HPDE6-E6E7 (cell line): ENCODE measurements around the gene NUMBL.

Experiments
- DNase-seq: peaks from one replicate; pipeline ENCODE4 v3.0.0; 2011; ENCODE audit warnings: missing footprints; ENCODE audit errors: extremely low spot score

Gene NUMBL

DNA sequence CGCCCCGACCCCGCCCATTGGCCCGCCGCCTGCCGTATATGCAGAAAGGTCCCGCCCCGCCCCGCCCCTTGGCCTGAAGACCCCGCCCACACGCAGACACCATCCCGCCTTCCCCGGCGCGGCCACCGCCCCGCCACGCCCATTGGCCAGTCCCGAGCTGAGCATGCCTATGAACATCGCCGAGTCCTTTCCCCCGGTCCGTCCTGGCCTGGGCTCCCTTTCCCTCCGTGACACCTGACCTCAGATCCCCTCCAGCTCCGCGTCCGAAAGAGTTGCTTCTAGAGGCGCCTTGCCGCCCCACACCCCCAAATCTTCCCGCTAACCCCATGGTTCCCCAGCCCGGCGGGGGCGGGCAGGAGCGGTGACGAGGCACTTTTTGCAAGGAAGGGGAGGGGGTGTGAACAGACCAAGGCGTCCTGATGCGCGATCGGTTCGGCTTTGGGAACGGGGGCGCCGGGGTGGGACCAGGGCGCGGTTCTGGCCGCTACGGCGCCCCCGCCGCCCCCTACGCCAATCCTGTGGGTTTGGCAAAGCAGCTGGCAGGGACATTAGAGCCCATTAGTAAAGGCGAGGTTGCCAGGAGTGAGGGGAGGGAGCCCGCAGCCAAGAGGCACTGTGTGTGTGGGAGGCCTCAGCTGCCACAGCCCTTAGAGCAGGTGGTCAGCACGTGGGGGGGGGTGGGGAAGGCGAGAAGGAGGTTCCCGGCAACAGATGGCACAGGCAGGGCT, 406 bp upstream of the NUMBL start:
- peak; percentile 97 for DNase-seq

DNA sequence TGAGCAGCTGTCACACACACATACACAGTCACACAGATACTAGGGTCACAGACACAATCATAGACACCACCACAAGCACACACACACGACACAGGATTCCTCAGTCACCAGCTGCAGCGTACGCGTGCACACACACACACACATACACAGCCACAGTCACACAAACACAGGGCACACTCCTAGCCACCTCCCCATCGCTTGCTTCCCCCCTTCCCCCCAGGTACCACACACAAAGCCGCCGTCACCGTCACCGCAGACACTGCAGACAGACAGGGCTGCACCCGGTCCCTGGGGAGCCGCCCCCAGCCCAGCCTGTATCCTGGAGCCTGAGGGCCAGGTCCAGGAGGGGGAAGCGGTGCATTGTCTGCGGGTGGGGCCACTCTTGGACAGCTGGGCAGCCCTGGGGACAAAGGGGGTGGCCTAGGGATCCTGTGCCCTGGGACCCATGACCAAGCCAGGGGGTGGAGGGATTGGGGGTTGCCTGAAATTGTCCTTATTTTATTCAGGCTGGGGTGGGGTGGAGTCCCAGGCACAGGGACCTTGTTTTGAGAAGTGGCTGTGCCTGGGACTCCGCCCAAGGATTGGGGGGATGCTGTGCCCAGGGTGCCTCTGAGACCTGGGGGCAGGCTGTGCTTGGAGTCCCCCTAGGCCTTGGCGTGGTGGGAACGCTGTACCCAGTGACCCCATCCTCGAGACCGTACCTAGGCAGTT, 957 bp downstream of the NUMBL start:
- no peak for DNase-seq

DNA sequence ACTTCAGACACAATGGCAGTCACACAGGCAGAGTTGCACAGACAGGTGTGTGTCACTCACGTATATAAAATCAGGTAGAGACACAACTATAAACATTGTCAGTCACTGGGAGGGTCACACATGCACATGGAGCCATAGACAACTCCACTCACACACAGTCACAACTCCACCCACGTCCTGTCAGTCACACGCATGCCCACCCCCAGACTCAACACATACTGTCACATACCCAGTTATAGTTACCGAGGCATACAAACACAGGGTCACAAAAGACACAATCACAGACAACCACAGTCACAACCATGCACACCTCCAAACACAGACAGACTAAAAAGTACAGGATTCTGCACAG, 1.5 kb downstream of the NUMBL start:
- no peak for DNase-seq

DNA sequence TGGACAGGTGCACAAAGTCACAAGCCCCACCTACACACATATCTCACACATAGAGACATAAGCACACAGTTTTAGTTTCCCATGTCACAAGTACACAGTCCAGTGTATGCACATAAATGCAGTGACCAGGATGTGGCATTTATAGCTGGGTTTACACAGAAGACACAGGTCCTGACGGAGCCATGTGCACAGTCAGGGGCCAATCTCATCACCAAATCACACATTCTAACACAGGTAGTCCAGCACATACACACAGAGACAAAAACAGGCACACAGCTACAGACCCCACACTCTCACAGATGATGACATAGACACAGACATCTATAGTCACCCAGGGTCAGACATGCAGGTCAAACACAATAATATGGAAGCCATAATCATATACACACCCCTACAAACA, 2.1 kb downstream of the NUMBL start:
- no peak for DNase-seq

DNA sequence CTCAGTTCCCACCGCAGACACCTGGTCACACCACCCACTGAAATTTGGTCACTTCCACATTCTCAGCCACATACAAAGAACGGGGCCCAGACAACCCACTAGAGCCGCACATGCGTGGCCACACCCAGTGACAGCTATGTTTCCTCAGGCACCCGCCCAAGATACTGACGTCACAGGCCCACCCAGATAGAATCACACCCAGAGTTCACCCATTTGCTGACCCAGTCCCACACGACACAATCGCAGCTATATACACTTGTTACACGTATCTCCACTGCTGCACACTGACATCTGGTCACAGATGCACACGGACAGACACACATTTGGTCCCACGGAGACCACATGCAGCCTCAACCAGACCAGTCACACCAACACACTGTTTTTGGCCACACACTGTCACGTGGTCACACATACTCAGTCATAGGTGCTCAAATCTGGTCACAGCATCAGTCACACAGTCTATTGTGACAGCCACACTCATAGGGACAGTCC, 2.9 kb downstream of the NUMBL start:
- no peak for DNase-seq

DNA sequence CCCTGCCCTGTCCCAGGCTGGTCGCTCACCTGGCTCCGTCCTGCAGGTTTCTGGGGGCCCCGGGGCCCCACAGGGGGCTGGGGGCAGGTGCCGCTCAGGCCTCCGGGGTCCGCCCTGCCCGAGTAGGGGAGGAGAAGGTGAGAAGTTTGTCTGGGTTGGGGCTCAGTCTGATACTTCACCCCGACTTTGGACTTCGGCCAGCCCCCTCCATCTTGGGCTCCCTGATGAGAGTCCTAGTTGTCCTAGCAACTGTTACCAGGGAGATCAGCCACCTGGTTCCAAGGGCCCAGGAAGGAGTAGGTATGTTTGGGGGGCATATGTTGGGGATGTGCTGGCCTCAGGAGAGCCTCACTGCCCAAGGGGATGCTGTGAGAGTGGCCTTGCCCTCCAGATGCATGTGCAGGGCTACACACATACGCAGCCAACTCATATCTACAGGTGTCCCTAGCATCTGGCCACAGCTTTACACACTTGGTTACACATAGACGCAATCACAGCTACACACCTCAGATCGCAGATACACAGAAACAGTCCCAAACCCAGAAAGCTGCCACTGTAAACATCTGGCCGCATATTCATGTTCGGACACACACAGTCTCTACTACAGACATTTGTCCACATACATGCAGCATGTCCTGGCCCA, 3.4 kb downstream of the NUMBL start:
- no peak for DNase-seq

DNA sequence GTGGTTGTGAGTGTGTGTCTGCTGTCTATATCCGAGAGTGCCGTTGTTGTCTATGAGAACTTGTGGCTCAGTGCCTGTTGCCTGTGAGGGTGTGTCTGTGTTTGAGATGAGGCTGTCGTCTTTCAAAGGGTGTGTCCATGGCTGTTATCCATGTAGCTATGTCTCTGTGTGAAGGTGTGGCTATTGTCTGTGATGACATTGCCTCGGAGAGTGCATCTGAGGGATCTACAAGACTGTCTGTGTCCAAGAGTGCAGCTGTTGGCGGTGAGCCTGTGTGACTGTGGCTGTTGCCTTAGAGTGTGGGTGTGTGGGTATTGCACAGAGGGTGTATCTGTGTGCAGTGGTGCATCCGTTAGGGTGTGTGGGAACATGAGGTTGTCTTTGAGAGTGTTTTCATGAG, 4.9 kb downstream of the NUMBL start:
- DNase-seq = no peak

DNA sequence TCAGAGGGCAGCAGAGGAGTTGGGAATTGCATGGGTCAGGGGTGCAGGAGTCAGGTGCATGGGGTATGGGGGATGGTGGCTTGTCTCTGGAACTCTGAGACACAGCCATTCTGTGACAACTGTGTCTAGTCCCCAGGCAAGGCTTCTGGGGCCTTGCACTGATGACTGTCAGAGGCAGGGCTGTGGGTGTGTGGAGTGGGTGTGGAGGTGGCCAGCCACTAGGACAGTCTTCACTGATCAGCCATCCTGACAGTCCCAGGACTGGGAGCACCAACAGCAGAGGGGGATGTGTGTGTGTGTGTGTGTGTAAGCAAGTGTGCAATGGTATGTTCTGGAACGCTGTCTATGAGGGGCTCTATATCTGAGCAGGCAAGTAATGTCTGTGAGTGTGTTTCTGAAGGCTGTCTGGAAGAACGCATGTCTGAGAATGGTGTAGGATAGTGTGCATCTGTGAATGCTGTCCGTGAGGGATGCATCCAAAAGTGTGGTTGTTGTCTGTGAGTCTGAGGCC, 5.4 kb downstream of the NUMBL start:
- DNase-seq = no peak

DNA sequence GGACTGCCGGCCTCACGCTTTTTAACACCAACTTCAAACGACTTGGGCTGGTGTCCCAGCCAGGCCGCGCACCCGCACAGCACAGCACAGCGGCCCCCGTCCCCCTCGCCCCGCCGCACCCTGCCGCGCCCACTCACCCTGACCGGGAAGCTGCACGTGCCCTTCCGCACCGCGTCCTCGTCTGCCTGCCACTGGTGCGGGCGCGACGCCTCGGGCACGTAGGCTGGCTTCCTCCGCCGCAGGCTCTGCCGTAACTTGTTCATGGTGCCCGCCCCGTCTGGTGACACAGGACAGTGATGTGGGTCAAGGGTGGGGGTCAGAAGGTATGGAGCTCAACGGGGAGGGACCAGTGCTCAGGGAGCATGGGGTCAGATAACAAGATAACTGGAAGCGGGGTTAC, 6.2 kb downstream of the NUMBL start:
- DNase-seq = no peak

DNA sequence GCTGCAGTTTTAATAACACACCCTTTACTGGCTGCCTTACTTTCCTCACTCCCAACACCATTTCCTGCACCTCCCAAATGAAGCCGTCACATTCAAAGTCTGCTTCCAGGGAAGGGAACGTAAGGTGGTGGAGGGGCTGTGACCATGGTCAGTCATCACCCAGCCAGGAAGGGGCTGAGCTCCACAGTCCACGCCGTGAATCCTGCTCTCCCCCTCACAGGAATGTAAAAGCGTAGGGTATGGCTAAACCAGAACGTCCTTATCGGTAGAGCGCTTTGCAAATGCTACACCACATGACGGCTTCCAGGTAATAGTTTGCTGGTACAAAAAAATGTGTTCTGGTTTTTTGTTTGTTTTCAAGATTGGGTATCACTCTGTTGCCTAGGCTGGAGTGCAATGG, 7.0 kb downstream of the NUMBL start:
- no peak for DNase-seq

DNA sequence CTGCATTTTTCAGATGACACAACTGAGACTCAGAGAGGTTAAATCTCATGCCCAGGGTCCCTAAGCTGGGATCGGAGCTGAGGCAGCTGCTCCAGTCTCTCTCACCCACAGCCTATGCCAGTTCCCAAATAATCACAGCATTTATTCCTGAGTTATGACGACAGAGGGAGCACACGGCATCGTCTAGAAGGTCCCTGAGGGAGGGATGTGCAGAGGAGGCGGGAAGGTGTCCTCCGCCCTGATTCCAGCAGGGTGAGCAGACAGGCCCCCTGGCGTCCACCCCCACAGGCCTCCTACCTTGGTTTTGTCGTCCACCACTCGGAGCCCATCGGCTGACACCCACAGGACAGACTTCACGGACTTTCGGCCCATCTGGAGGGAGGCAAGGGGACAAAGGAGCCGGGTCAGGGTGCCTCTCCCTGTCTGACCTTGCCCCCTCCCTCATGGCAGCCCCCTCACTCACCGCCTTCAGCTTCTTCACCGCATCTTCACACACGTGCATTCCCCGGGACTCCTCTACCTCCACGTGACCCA, 8.0 kb downstream of the NUMBL start:
- DNase-seq = no peak

DNA sequence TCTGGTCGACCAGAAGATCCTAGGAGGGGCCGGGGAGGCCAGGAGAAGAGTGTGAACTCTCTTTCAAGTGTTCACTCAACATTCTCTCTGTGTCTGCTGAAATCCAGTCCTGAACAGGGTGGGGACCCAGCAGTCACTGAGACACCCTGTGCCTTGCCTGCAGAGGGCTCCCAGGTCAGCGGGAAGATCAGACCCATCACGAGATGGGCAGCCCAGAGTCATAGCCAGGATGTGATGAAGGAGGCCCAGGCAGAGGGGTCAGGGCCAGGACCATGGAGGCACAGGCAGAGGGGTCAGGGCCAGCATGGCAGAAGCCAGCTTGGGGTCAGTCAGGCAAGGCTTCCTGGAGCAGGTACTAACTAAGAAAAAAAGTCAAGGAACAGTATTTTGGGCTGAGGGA, 9.4 kb downstream of the NUMBL start:
- no peak for DNase-seq

DNA sequence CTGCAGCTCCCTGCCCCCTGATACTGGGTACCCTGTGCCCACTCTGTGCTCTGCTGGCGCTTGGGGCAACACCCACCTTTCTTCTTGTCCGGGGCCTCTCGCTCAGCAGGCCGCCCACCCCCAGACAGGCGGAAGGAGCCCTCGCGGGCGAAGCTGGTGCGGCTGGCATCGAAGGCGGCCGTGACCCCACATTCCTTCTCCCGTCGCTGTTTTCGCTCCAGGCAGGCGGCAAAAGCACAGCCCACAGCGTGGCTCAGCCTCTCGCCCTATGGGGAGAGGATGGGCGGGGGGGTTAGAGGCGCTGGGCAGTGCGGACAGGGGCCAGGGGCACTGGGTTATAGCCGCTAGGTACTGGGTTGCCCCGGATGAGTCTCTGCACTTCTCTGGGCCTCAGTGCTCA, 13.3 kb downstream of the NUMBL start:
- no peak for DNase-seq

DNA sequence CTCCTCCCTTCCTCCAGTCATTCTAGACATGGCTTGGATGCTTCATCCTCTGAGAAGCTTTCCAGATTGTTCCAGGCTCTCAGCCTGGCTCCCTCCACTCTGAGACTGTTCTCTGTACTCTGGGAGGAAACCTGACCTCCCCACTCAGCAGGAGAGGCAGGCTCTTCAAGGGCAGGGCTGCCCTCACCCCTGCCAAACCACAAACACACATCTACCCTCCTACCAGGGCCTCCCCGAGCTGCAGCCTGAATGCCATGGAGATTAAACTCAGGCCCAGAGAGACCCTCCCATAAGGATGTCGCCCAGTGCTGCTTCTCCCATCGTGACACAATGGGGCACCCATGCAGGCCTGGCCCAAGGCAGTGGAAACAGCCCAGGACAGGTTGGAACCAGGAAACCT, 16.2 kb downstream of the NUMBL start:
- no peak for DNase-seq

DNA sequence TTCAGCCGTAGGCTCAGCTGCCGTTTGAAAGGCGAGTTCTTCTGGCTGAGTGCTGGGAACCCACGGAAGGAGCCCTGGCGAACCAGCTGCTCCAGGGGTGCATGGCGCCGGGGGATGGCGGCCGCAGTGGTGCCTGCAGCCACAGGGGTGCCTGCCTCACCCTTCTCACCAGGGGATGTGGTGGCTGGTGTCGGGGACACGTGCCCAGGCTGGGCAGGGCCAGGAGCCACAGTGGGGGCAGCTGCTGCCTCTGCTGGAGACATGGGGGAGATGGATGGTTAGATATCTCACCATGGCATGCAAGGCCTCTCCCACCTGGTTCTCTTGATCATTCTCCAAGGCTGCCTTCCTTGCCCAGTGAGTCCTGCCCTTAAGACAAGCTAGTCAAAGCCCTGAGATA, 17.1 kb downstream of the NUMBL start:
- DNase-seq = no peak

DNA sequence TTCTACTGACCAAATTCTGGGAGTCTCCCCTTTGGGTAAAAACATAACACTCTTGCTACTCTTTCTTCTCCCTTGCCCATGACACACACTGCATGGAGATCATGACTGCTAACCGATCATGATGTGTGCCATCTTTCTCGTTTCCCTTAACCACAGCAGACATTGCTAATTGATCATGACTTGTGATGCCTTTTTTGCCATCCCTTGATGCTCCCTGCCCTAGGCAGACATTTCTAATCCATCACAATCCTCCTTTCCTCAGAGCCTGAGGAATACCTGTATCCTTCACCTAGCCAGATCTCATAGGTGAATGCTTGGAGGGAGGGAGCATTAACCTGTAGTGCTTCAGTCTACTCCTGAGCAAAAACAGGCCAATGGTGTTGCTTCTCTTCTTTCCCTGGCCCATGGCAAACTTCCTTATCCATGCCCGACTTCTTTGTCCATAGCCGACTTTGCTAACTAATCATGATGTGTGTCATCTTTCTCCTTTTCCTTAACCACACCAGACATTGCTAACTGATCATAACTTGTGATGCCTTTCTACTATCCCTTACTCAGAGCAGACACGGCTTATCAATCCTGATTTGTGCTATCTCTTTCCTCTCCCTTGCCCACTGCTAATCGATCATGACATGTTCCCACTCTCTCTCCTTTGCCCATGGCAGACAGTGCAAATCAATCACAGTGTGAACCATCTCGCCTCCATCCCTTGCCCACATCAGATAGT, 17.7 kb downstream of the NUMBL start:
- no peak for DNase-seq

DNA sequence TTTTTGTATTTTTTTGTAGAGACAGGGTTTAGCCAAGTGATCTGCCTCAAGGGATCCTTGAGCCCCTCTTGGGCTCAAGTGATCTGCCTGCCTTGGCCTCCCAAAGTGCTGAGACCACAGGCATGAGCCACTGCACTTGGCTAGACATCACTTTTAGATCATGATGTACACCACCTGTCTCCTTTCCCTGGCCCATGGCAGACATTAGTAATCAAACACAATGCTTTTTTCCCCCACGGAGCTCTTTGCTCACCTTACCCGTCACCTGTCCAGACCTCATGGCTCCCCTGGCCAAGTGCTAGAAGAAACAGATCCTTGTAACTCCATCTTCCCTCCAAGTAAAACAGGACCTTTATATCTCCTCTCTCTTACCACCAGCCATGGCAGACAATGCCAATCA, 18.4 kb downstream of the NUMBL start:
- DNase-seq = no peak

DNA sequence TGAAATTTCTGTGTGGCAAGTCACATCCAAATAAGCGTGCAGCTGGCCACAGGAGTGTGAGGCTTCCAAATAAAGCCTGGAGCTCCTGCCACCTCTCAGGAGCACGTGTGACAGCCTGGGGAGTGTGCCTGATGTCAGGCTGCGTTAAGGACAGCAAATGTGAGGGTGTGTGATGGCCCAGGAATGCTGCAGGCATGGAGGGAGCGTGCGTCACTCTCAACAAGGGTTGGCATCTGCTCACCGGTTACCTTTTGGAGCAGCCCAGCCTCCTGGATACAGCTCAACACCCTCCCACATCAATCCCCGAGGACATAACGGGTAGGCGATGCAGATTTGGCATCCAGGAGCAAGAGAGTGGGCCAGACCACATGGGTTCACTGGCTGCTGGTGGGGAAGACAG, 19.0 kb downstream of the NUMBL start:
- DNase-seq = no peak

DNA sequence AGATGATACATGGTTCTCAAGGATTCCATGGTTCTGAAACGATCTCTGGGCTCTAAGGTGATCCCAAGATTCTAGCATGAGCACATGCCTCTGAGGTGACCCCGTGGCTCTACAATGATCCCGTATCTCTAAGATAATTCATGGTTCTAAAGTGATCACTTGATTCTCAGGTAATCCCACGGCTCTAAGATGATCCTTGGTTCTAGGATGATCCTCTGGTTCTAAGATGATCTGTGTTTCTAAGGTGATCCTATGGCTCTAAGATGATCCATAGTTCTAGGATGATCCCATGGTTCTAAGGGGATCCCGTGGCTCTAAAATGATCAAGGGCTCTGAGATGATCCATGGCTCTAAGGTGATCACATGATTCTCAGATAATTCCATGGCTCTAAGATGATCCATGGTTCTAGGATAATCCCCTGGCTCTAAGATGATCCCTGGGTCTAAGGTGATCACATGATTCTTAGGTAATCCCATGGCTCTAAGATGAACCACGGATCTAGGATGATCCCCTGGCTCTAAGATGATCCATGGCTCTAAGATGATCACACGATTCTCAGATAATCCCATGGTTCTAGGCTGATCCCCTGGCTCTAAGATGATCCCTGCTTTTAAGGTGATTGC, 21.3 kb downstream of the NUMBL start:
- DNase-seq = no peak

DNA sequence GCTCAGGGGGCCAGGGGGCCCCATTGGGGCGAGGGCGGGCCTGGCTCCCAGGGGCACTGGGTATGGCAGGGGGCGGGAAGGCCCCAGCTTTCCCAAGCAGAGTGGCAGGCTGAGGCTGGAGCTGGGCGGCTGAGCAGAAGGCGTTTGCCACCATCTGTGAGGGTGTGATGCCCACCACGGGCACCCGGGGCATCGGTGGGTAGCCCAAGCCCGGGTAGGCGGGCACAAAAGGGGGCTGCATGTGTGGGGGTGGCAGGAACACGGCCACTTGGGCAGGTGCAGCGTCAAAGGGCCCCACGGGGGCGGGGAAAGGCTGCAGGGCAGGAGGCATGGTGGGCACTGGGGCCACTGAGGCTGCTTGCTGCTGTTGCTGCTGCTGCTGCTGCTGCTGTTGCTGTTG, 22.8 kb downstream of the NUMBL start:
- DNase-seq = no peak

DNA sequence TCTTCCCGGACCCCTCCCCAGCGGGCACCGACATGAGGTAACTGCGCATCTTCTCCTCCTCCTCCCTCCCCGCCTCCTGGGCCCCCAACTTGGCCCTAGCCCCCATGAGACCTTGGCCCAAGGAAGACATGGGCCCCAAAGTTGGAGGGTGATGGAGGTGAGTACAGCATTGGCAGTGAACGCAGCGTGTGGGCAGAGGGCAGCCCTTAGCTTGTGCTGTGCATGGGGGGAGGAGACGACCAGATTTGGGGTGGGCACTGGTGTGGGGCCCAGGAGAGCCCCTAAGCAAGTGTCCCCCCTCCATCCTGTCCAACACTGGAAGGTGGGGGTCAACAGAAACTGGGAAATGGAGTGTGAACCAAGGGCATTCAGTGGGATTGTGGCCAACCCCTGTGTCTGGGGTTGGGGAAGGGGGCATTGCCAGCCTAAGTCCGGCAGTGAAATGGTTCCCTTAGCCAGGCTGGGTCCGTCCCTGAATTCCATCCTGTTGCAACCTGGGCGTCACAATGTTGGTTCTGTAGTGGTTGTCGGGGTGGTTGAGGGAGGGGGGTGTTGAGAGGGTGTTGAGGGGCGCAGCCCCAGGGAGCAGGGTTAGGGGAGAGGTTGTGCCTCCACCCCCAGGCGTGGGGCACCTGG, 23.5 kb downstream of the NUMBL start:
- no peak for DNase-seq
